GM19455 (cell line): Measurements from ENCODE around the gene FAM114A1.
"Not testable (repeated sequence)": the region's sequence is repeated elsewhere in the genome, so short reads cannot be mapped to it uniquely, and the experiment has no call there.

Experiments used
- ATAC-seq: cut with Tn5 transposase; IDR thresholded peaks from one replicate; pipeline ENCODE4 v1.9.1; 2021; ENCODE audit not compliant: unreplicated experiment

Gene FAM114A1

DNA sequence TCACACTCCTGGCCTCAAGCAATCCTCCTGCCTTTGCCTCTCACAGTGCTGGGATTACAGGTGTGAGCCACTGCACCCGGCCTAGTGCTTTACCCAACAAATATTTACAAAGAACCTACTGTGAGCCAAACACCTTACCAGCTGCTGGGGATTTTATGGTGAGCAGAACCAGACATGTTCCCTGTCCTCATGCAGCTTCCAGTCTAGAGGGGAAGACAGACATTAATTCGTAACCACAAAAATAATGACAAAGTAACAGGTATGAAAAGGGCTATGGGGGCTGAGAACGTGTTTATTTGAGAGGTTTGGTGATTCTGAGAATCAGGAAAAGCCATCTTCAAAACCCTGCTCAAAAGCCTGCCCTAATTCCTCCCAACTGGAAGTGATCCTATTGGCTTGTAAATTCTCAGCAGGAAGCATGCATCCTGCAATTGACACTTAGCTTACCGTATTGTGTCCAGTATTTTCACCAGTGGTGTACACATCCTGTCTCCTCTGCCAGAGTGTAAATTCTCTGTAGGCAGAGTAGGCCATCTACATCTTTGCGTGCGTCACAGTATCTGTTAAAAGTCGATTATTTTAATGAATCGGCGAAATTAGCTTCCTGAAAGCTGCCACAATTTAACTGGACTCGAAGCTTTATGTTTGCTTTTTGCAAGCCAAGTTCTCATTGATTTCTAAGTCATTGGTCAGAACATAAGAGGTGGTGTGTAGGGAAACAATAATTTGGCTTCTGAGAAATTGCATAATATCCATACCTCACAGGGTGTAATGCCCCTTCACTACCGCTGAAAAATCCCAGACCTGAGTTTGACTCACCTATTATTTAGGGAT is 97.6 kb downstream of the FAM114A1 start:
- no peak for ATAC-seq

DNA sequence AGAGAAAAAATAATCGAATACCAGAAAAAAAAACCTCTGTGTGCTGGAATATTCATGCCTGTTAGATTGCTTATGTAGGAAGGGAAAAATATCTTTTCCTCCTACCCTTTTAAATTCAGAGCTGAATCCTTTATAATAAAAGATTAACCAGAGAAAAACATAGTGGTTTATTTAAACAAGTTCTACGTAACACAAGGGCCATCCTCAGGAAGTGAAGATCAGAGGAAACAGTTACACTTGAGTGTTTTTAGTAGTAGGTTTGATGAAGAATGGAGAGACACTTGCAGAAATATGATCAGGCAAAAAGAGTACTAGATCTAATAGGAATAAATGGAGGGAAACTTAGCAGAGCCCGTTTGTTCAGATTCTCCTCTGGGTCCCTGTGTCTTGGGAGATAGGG is 98.3 kb downstream of the FAM114A1 start:
- ATAC-seq = no peak

DNA sequence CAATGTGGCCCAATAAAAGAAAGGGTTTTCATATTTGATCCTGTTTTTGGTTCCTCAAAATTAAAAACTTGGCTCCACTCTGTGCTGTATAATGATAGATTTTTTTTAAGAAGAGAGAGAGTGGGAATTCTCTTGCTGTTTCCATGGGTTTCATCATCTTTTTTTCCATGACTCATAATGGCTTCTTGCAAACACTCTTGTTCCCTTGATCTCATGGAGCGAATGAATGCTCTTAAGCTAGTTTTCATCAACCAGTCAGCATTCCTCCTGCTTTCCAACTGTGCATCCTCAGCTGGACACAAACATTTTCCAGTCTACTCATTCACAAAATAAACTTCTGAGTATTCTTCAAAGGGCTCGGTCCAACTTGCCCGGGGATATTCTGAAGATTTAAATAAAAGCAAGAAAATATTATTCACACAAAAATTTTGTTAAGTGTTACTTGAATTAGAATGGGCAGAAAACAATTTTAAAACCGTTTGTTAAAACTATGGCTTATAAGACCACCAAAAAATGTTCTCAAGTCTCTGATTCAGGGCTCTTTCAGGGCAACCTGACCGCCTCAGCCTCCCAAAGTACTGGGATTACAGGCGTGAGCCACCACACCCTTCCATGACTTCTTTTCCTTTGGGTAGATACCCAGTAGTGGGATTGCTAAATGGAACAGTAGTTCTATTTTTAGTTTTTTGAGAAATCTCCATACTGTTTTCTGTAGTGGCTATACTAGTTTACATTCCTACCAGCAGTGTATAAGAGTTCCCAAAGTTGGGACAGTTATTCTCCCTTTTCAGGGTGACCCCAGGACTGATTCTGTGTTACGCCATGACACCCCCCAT is 99.9 kb downstream of the FAM114A1 start:
- no peak for ATAC-seq

DNA sequence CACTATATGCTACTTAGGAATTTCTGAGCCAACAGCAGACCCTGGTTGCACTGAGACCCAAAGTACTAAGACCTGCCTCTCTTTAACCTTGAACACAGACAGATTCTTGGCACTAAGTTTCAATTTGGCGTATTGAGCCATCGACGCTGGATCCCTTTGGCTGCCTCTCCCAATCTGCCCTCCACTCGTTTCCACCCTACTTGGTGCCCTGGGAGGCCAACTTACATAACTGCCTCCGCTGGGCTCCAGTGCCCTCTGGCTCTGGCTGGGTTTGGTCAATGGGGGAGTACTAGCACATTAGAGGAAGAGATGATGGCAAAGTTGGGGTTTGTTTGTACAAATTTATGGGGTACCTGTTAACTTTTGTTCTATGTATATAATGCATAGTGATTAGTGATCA is 101.1 kb downstream of the FAM114A1 start:
- ATAC-seq = no peak

DNA sequence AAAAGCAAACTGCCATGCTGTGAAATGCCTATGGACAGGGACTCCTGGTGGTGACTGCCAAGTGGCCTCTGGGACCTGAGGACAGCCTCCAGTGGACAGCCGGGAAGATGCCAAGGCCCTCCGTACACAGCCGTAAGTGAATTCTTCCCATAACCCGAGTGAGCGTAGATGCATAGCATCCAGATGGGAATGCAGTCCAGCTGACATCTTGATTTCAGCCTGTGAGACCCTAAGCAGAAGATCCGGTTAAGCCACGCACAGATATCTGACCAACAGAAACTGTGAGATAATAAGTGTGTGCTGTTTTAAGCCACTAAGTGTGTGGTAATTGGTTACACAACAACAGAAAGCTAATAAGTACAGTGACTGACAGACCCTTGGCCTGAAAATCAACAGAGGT is 108.7 kb downstream of the FAM114A1 start:
- ATAC-seq = no peak

DNA sequence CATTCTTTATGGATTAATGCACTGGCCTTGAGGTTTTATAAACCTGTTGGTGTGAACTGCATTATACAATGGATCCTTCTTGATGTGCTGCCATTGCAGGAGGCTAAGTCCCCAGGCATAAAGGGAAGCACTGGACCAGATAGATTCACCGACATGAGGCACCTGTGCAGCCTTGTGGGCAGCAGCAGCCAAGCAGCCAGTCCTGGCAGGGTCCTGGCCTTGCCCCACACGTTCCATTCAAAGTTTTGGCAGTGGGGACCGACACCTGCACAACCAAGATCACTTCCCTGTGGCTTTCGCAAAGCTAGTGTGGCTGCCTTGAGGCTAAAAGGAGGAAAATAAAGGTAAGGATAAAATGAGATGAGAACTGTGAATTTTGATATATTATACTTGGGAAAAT is 111.5 kb downstream of the FAM114A1 start:
- ATAC-seq = no peak

DNA sequence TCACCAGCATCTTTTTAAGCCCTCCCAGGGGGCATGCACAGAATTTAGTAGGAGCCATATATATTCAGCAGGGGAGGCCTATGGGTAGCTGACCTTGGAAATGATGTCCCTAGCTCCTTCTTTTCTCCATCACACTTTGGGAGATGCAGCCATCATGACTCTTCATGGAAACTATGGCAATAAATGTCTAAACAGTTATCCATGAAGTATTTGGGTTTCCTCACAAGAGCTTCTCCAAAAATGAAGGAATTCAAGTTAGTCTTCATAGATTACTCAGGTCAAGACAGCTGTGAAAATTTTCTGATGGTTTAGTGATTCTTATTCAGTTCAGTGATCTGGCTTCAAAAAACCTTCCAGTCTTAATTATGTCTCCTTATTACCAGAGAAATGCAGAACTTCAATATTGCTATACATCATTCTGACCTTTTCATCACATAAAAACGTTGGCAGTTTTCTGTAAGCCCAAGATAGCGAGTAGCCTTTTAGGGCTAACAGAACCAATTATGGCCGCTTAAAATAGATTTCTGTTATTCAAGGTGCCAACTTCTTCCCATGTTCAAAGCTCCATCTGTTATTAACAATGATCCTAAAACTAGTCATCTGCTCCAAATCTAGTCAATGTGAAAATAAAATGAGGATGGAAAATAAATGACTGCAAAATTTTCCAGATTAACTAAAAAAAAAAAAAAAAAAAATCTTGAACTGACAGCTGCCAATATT is 112.1 kb downstream of the FAM114A1 start:
- ATAC-seq = no peak

DNA sequence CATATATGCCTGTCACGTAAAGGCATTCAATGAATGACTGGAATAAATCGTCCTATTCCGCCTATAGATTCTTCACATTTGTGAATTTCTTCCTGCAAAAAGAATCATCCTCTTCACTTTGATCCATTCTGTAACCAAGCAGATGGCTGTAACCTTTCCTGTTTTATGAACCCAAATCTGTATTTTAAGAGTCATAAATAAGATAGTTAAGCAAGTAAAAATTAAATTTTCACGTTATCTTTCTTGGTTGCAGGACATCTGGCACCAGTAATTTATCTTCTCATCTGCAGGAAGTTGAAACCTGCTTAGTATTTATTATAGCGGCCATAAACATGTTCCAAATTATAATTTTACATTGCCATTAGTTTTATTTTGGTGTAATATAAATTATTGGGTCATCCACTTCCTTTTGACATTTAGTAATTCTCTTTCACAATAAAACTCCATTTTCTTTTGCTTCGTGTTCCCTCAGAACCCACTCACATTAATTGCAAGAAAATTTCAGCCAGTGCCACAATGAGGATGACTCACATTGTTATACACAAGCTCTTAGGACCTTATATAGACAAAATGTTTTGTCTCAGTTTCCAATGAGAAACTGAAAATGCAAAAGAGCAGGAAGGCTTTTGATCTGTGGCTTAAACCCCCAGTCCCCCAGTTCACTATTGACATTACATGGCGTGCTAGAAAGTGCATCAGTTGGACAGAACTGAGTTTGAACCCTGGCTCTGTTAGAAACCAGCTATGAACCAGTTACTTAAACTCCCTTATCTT is 113.5 kb downstream of the FAM114A1 start:
- ATAC-seq = no peak

DNA sequence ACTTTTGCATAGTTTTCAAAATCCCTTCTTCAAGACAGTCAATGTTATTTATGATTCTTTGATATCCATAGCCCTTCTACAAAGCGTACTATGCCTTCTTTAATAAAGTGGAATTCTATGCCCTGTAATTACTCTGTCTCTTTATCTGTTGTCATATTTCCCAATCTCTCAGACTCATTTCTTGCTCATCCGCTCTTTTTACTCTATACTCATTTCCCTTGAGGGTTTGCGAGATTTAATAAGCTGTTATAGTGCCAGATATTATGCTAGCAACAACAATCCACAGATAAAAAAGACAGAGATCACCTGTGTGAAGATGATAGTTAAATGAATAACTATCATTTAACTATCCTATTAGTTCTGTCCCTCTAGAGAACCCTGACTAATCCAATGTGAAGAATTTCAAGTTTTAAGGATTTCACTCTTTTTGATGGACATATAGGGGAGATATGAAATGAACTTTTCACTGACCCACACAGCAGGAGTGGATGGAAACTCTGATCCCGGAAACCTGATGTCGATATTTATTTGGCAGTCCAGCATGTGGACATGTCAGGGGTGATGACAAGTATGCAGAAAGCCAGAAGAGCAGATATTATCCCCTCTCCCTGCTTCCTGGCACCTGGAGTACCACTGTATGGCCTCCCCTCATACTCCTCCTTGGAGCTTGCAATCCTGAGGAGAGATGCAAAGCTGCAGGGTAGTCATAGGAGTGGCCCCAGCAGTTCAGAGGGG is 114.9 kb downstream of the FAM114A1 start:
- no peak for ATAC-seq

DNA sequence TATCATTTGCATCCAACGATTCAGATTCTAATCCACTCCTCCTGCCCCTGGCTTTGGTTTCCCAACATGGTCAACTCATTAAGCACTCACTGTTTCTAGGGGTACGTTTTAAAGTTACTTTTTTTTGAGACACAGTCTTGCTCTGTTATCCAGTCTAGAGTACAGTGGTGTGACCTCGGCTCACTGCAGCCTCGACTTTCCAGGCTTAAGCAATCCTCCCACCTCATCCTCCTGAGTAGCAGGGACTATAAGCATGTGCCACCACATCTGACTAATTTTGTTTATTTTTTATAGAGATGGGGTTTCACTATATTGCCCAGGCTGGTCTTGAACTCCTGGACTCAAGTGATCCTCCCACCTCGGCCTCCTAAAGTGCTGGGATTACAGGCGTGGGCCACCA is 115.7 kb downstream of the FAM114A1 start:
- no peak for ATAC-seq

DNA sequence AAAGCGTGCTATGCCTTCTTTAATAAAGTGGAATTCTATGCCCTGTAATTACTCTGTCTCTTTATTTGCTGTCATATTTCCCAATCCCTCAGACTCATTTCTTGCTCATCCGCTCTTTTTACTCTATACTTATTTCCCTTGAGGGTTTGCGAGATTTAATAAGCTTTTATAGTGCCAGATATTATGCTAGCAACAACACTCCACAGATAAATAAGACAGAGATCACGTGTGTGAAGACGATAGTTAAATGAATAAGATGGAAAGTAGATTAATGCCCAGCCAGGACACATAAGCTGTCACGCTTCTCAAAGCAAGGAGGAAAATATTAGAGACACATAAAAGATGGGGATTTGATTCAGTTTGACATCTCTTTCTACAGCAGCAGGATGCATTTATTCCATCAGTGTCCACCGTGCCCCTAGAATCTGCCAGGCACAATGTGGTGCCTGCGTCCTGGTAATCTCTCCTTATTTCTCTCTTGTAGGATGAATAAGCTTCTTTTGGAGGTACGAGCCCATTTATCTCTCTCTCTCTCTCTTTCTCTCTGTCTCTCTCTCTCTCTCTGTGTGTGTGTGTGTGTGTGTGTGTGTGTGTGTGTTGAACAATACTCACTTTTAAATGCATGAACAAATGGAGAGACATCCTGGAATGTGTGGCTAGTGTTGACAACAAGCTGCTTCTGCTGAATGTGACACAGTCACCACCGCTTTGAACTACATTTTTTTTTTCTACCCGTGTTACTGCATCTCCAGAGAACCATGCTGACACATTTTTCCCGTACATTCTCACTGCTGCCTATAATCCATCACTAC is 116.4 kb downstream of the FAM114A1 start:
- ATAC-seq = no peak

DNA sequence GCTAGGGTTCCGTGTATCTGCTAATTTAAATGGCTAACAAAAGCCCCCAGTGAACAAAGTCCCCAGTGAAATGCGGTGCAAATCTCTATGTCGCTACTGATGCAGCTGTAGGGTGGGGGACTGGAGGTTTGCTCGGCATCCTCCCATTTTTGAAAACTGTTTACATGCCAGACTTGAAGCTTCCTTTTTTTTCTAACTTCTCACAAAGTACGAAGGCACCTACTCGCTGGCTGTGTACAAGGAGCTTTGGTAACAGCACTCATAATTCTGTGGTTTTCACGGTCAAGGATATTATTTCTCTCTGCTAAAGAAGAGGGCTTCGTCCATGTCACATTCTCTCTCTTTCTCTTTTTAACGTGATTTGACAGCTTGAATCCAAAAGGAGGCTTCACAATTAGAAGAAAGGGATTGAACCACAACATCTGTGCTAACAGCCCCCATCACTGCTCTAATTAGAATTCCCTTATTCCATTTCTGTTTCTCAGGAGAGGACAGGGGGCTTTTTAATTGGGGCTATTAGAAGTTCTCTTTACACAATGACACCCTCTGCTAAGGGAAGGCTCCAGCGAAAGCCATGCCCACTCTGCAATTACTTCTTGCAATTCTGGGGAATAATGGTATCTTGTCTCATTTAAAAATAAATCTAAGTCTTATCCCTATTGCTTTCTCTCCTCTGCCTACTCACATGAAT is 117.9 kb downstream of the FAM114A1 start:
- no peak for ATAC-seq

DNA sequence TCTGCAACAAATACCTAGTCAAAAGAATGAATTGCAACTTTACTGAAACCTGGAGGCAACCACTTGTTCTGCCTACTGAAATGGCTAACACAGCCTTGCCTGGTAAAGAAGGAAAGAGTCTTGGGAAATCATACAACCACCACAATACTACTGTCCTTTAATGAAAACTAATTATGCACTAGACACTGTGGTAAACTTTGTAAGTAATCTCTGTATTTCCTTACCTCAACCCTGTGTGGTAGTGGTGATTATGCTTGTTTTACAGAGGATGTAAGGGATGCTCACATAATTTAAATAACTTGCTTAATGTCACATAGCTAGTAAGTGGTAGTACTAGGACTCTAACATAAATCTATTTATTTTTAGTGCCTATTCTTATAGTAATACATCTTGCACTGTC is 119.9 kb downstream of the FAM114A1 start:
- ATAC-seq = no peak

DNA sequence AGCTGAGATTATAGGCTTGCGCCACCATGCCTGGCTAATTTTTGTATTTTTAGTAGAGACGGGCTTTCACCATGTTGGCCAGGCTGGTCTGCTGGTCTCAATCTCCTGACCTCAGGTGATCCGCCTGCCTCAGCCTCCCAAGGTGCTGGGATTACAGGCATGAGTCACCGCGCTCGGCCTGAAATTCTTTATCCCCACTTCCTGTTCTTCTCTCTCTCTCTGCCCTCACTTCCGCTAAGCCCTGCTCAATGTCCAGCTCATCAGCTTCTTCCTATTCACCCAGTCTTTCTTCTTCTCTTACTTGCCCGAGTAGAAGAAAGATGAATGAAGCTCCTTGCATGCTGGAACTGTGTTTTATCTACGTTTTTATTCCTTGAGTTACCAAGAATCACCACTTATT is 120.7 kb downstream of the FAM114A1 start:
- not testable (repeated sequence) for ATAC-seq

DNA sequence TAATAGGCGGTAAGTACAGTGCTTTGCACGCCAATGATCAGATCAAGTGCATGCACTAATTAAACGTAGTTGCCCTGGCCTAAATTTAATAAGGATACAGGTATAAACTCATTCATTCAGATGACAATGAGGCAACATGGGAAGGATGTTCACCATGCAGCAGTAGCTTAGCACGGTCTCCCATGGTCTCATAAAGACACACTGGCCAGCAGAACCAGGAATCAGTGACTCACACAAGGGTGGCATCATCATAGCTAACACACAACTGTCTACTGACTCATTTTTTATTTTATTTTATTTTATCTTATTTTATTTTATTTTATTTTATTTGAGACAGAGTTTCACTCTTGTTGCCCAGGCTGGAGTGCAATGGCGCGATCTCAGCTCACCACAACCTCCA is 121.9 kb downstream of the FAM114A1 start:
- no peak for ATAC-seq

DNA sequence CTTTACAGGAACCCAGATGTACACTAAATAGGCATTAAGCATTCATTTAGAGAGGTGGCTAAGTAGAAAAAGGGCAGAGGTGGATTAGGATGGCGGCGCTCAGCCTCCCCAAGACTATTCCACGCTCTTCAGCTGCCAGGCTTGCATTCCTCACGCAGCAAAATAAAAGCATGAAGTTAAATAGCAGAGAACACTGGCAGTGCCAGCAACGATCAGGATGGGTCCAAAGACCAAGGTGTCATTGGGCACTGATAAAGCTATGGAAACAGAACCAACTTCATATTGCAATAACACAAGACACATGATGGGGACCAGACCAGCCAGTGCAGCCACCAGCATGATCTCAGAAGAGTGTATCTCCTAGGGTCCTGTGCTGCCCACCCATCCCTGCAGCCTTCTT is 122.6 kb downstream of the FAM114A1 start:
- no peak for ATAC-seq

DNA sequence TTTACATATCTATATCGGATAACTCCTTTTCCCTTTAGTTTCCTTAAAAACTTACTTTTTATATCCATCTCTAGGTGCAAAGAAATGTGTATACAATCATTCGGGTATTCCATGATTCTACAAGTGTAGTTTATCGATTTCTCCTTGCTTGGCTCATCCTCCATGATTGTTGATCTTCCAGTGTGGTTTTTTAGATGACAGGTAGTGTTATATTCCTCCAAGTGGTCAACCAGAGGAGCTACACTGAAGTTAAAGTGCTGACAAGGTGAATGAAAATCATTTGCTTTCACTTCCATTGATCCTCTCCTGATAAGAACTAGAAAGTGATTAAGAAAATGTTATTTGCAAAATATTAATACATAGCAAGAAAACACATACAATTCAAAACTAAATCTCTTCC is 126.1 kb downstream of the FAM114A1 start:
- no peak for ATAC-seq

DNA sequence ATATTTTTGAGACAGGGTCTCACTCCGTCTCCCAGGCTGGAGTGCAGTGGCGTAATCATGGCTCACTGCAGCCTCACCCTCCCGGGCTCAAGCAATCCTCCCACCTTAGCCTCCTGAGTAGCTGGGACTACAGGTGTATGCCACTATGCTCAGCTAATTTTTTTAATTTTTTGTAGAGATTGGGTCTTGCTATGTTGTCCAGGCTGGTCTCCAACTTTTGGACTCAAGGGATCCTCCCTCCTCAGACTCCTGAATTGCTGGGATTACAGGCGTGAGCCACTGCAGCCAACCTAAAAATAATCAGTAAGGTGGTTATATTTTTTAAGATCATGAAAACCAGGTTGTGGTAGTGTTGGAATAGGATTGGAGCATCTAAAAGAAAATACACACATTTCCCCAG is 126.5 kb downstream of the FAM114A1 start:
- no peak for ATAC-seq
